Stimulated activated CD8-positive, alpha-beta memory T cell treated with anti-CD3 and anti-CD28 coated beads, Interleukin-2, amount 100 ng/mL, for 1 hour (primary cell): ENCODE data around the gene PUS3.
A peak's percentile ranks its signal among the peaks of the same experiment; 100 is the strongest.

ENCODE experiments used
- DNase-seq, 2 donors: peaks; one replicate each; pipeline ENCODE4 v3.0.0-alpha.2; 2020; ENCODE audit warnings: low read depth in 2 of 2

Gene PUS3

GRCh38 chr11:125941619-125942611, 38.9 kb upstream of the PUS3 start:
- DNase-seq, result peak; percentile 8 to 12

GRCh38 chr11:125941267-125941618, 38.2 kb upstream of the PUS3 start:
- DNase-seq, result no peak

GRCh38 chr11:125940145-125940544, 37.1 kb upstream of the PUS3 start:
- DNase-seq, result no peak

- DNase-seq, result no peak
Observed at GRCh38 chr11:125939081-125939521, 36.1 kb upstream of the PUS3 start.

GRCh38 chr11:125938418-125938817, 35.4 kb upstream of the PUS3 start:
- no peak for DNase-seq

GRCh38 chr11:125935618-125936199, 32.7 kb upstream of the PUS3 start:
- no peak for DNase-seq

- no peak for DNase-seq
Observed at GRCh38 chr11:125935056-125935455, 32.0 kb upstream of the PUS3 start.

- no peak for DNase-seq
Observed at GRCh38 chr11:125934473-125934872, 31.5 kb upstream of the PUS3 start.

GRCh38 chr11:125933030-125933813, 30.2 kb upstream of the PUS3 start:
- DNase-seq, result no peak

- DNase-seq, result no peak
Observed at GRCh38 chr11:125932301-125932700, 29.3 kb upstream of the PUS3 start.

GRCh38 chr11:125931668-125932067, 28.7 kb upstream of the PUS3 start:
- no peak for DNase-seq

- DNase-seq, result no peak
Observed at GRCh38 chr11:125931116-125931515, 28.1 kb upstream of the PUS3 start.

GRCh38 chr11:125930076-125930450, 27.1 kb upstream of the PUS3 start:
- DNase-seq, result no peak

- no peak for DNase-seq
Observed at GRCh38 chr11:125929445-125930075, 26.6 kb upstream of the PUS3 start.

- no peak for DNase-seq
Observed at GRCh38 chr11:125926682-125927081, 23.7 kb upstream of the PUS3 start.

- DNase-seq, result no peak
Observed at GRCh38 chr11:125925804-125926203, 22.8 kb upstream of the PUS3 start.

- DNase-seq, result no peak
Observed at GRCh38 chr11:125925247-125925740, 22.3 kb upstream of the PUS3 start.

- DNase-seq, result no peak
Observed at GRCh38 chr11:125924384-125925007, 21.5 kb upstream of the PUS3 start.

- DNase-seq, result no peak
Observed at GRCh38 chr11:125923633-125924032, 20.6 kb upstream of the PUS3 start.

- DNase-seq, result peak; percentile 9 to 31
Observed at GRCh38 chr11:125923012-125923579, 20.1 kb upstream of the PUS3 start.

GRCh38 chr11:125922156-125922555, 19.1 kb upstream of the PUS3 start:
- DNase-seq, result no peak
